GM23338 (cell line): ENCODE data around the gene HSDL1. TPM values are rescaled to one million over a fixed set of nuclear protein-coding genes. Genes with fewer than 3 reads are reported as not detected.

Experiments used
- ATAC-seq: fragments of 200-7000 bp; cut with Tn5 transposase; 3 replicates; pipeline ENCODE4 v1.9.1; 2020
- DNase-seq: peaks from one replicate; pipeline ENCODE4 v3.0.0-alpha.2; 2015; ENCODE audit warnings: low spot score
- H2AFZ ChIP-seq: fragments of 200-600 bp; sonication (generic); 2 replicates; pipeline ENCODE4 v1.8.0; 2016; ENCODE audit warnings: antibody characterized with exemption, mild to moderate bottlenecking, moderate library complexity
- H3F3A ChIP-seq: fragments of 200-600 bp; sonication (generic); replicated peaks from 2 replicates; pipeline ENCODE4 v1.8.0; 2017; ENCODE audit warnings: antibody characterized with exemption, mixed run types, low read depth
- H3K27ac ChIP-seq: fragments of 200-600 bp; sonication (generic); 2 replicates; pipeline ENCODE4 v1.6.1; 2016; ENCODE audit warnings: low read depth
- H3K27me3 ChIP-seq: fragments of 200-600 bp; sonication (generic); 2 replicates; pipeline ENCODE4 v1.8.0; 2016; ENCODE audit warnings: mild to moderate bottlenecking, mixed run types, moderate library complexity; ENCODE audit not compliant: insufficient read depth
- H3K36me3 ChIP-seq: fragments of 200-600 bp; sonication (generic); 2 replicates; pipeline ENCODE4 v1.8.0; 2016; ENCODE audit warnings: mild to moderate bottlenecking; ENCODE audit not compliant: insufficient read depth
- H3K4me1 ChIP-seq: fragments of 200-600 bp; sonication (generic); 2 replicates; pipeline ENCODE4 v1.8.0; 2016; ENCODE audit warnings: mild to moderate bottlenecking, moderate library complexity; ENCODE audit not compliant: insufficient read depth
- H3K4me2 ChIP-seq: fragments of 200-600 bp; sonication (generic); 2 replicates; pipeline ENCODE4 v1.7.1; 2017; ENCODE audit warnings: mixed run types
- H3K4me3 ChIP-seq: fragments of 200-600 bp; sonication (generic); 2 replicates; pipeline ENCODE4 v1.6.1; 2016; ENCODE audit warnings: mixed run types
- H3K79me2 ChIP-seq: fragments of 200-600 bp; sonication (generic); replicated peaks from 2 replicates; pipeline ENCODE4 v1.8.0; 2017; ENCODE audit warnings: mild to moderate bottlenecking; ENCODE audit not compliant: insufficient read depth
- H3K9me2 ChIP-seq: fragments of 200-600 bp; sonication (generic); 2 replicates; pipeline ENCODE4 v1.8.0; 2017; ENCODE audit not compliant: insufficient read depth
- H4K20me1 ChIP-seq: fragments of 200-600 bp; sonication (generic); replicated peaks from 2 replicates; pipeline ENCODE4 v1.8.0; 2017; ENCODE audit warnings: mild to moderate bottlenecking; ENCODE audit not compliant: insufficient read depth
- H3K27ac Mint-ChIP-seq: 2 replicates; pipeline ENCODE4 v1.8.0; 2020; ENCODE audit warnings: inconsistent platforms, mild to moderate bottlenecking, moderate library complexity, mixed read lengths
- H3K27me3 Mint-ChIP-seq: 3 replicates; pipeline ENCODE4 v1.8.0; 2022; ENCODE audit warnings: low read depth, mild to moderate bottlenecking, moderate library complexity, mixed read lengths, inconsistent platforms; ENCODE audit not compliant: insufficient read depth, poor library complexity
- H3K36me3 Mint-ChIP-seq: 3 replicates; pipeline ENCODE4 v1.8.0; 2021; ENCODE audit warnings: low read depth, mild to moderate bottlenecking, inconsistent platforms, moderate library complexity, mixed read lengths
- H3K4me1 Mint-ChIP-seq: 3 replicates; pipeline ENCODE4 v1.8.0; 2020; ENCODE audit warnings: mild to moderate bottlenecking, inconsistent platforms, mixed read lengths
- H3K4me3 Mint-ChIP-seq: 3 replicates; pipeline ENCODE4 v1.8.0; 2021; ENCODE audit warnings: moderate library complexity, mild to moderate bottlenecking, inconsistent platforms, mixed read lengths
- H3K9me3 Mint-ChIP-seq: 3 replicates; pipeline ENCODE4 v1.8.0; 2020; ENCODE audit warnings: moderate library complexity, mild to moderate bottlenecking, inconsistent platforms, mixed read lengths
- CREB1 ChIP-seq: fragments of 250-450 bp; sonication (Bioruptor Pico); IDR thresholded peaks from 2 replicates; pipeline ENCODE4 v1.5.0; 2020; ENCODE audit warnings: low read depth, mild to moderate bottlenecking, moderate library complexity
- EZH2 ChIP-seq: fragments of 200-600 bp; sonication (generic); IDR thresholded peaks from one replicate; pipeline ENCODE4 v1.8.0; 2017; ENCODE audit warnings: antibody characterized with exemption, mild to moderate bottlenecking, low read depth; ENCODE audit not compliant: unreplicated experiment
- EZH2phosphoT487 ChIP-seq: fragments of 200-600 bp; sonication (generic); IDR thresholded peaks from one replicate; pipeline ENCODE4 v1.8.1; 2018; ENCODE audit warnings: antibody characterized with exemption; ENCODE audit not compliant: unreplicated experiment
- JUNB ChIP-seq: IDR thresholded peaks from one replicate; pipeline ENCODE4 v1.6.1; 2016; ENCODE audit warnings: antibody characterized with exemption; ENCODE audit not compliant: unreplicated experiment
- NANOG ChIP-seq: IDR thresholded peaks from 2 replicates; pipeline ENCODE4 v1.6.1; 2016; ENCODE audit warnings: antibody characterized with exemption, borderline replicate concordance
- POLR2AphosphoS5 ChIP-seq: IDR thresholded peaks from 2 replicates; pipeline ENCODE4 v1.6.1; 2016; ENCODE audit warnings: antibody characterized with exemption, low read depth
- STAT1 ChIP-seq: IDR thresholded peaks from one replicate; pipeline ENCODE4 v1.6.1; 2016; ENCODE audit warnings: antibody characterized with exemption; ENCODE audit not compliant: unreplicated experiment
- ZNF114 ChIP-seq: fragments of 250-450 bp; sonication (Bioruptor Pico); IDR thresholded peaks from 2 replicates; pipeline ENCODE4 v1.5.0; 2020; ENCODE audit warnings: mild to moderate bottlenecking, moderate library complexity
- ZNF331 ChIP-seq: fragments of 250-450 bp; sonication (Bioruptor Pico); IDR thresholded peaks from 2 replicates; pipeline ENCODE4 v1.5.0; 2020; ENCODE audit warnings: low read depth, mild to moderate bottlenecking, moderate library complexity
- polyA plus RNA-seq: library from polyadenylated mRNA; unstranded; fragments of >200 nt; fragmentation: Nextera tagmentation; extraction: Ambion mirVana; gene quantifications from 2 replicates; pipeline ENCODE4 v1.2.1, GENCODE V29; 2016
- total RNA-seq: library from RNA; depleted of rRNA; stranded (reverse); fragments of >200 nt; shearing (Covaris generic); gene quantifications from 2 replicates; pipeline ENCODE4 v1.2.3, GENCODE V29; 2014
- TF ChIP-seq, protein P1 (sequence below): IDR thresholded peaks from 2 replicates; pipeline ENCODE4 v1.6.1; 2016; ENCODE audit warnings: antibody characterized with exemption
- TF ChIP-seq, protein P2 (sequence below): IDR thresholded peaks from one replicate; pipeline ENCODE4 v1.6.1; 2018; ENCODE audit warnings: antibody characterized with exemption; ENCODE audit not compliant: unreplicated experiment
- TF ChIP-seq, protein P3 (sequence below), 2 experiments: fragments of 200-600 bp in 1 of 2; sonication (generic) in 1 of 2; conservative IDR thresholded peaks; 2 replicates each; pipeline versions ENCODE4 v1.5.1 to v1.6.1; 2016 to 2017; ENCODE audit warnings: antibody characterized with exemption in 2 of 2, low read depth in 2 of 2, mild to moderate bottlenecking in 2 of 2, moderate library complexity in 1 of 2
- TF ChIP-seq, protein P4 (sequence below): fragments of 250-450 bp; sonication (Bioruptor Pico); IDR thresholded peaks from 2 replicates; pipeline ENCODE4 v1.5.0; 2020; ENCODE audit warnings: mild to moderate bottlenecking, moderate library complexity

HSDL1 gene
- total and polyA plus RNA-seq, 2 experiments from 2014 or later = 16.6 to 46.1 TPM

DNA sequence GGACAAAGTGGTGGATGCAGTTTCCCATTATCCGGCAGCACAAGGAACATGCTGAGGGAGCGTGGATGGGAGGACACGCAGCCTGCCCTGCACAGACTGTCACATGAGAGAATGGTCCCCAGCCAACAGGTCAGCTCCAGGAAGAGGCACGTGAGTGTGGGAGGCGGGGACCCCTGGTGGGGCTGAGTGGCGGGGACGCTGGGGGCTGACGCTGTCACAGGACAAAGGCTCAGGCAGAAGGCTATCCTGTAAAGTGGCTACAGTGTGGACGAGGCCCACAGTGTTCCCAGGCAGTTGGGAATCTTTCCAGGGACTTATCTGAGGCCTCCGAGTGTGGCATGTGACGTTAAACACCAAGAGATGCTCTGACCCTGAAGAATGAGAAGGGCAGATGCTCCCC lies 58.6 kb downstream of the HSDL1 start:
- H3K36me3 ChIP-seq = peaks cover 29% of the 10 kb centered on the region
- Mint-ChIP-seq H3K27me3 (peaks cover 1% of the 10 kb centered on the region), H3K27ac (no peak overlapping the region), H3K4me3 (no peak overlapping the region), H3K36me3 (peaks cover 56% of the 10 kb centered on the region), H3K4me1 (no peaks in the 10 kb centered on the region), H3K9me3 (no peaks in the 10 kb centered on the region)
- no peaks in the 10 kb centered on the region for H3F3A ChIP-seq
- no peaks in the 10 kb centered on the region for H3K79me2 ChIP-seq
- no peak overlapping the region for H3K4me2 ChIP-seq
- DNase-seq (no peak), ATAC-seq (no peak)
- no peak overlapping the region for H3K27ac ChIP-seq
- H3K27me3 ChIP-seq = no peaks in the 10 kb centered on the region
- H3K4me3 ChIP-seq = no peak overlapping the region
- H4K20me1 ChIP-seq = peaks cover 9% of the 10 kb centered on the region
- H3K9me2 ChIP-seq = no peaks in the 10 kb centered on the region
- TF ChIP-seq, protein P1, sequence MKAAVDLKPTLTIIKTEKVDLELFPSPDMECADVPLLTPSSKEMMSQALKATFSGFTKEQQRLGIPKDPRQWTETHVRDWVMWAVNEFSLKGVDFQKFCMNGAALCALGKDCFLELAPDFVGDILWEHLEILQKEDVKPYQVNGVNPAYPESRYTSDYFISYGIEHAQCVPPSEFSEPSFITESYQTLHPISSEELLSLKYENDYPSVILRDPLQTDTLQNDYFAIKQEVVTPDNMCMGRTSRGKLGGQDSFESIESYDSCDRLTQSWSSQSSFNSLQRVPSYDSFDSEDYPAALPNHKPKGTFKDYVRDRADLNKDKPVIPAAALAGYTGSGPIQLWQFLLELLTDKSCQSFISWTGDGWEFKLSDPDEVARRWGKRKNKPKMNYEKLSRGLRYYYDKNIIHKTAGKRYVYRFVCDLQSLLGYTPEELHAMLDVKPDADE = no peak
- TF ChIP-seq, protein P2, sequence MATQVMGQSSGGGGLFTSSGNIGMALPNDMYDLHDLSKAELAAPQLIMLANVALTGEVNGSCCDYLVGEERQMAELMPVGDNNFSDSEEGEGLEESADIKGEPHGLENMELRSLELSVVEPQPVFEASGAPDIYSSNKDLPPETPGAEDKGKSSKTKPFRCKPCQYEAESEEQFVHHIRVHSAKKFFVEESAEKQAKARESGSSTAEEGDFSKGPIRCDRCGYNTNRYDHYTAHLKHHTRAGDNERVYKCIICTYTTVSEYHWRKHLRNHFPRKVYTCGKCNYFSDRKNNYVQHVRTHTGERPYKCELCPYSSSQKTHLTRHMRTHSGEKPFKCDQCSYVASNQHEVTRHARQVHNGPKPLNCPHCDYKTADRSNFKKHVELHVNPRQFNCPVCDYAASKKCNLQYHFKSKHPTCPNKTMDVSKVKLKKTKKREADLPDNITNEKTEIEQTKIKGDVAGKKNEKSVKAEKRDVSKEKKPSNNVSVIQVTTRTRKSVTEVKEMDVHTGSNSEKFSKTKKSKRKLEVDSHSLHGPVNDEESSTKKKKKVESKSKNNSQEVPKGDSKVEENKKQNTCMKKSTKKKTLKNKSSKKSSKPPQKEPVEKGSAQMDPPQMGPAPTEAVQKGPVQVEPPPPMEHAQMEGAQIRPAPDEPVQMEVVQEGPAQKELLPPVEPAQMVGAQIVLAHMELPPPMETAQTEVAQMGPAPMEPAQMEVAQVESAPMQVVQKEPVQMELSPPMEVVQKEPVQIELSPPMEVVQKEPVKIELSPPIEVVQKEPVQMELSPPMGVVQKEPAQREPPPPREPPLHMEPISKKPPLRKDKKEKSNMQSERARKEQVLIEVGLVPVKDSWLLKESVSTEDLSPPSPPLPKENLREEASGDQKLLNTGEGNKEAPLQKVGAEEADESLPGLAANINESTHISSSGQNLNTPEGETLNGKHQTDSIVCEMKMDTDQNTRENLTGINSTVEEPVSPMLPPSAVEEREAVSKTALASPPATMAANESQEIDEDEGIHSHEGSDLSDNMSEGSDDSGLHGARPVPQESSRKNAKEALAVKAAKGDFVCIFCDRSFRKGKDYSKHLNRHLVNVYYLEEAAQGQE = no peak
- TF ChIP-seq STAT1 = no peak
- TF ChIP-seq, protein P3, sequence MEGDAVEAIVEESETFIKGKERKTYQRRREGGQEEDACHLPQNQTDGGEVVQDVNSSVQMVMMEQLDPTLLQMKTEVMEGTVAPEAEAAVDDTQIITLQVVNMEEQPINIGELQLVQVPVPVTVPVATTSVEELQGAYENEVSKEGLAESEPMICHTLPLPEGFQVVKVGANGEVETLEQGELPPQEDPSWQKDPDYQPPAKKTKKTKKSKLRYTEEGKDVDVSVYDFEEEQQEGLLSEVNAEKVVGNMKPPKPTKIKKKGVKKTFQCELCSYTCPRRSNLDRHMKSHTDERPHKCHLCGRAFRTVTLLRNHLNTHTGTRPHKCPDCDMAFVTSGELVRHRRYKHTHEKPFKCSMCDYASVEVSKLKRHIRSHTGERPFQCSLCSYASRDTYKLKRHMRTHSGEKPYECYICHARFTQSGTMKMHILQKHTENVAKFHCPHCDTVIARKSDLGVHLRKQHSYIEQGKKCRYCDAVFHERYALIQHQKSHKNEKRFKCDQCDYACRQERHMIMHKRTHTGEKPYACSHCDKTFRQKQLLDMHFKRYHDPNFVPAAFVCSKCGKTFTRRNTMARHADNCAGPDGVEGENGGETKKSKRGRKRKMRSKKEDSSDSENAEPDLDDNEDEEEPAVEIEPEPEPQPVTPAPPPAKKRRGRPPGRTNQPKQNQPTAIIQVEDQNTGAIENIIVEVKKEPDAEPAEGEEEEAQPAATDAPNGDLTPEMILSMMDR (conservative IDR thresholded peaks at IDR 0.05; ENCODE audit: low read depth in 2 of 2) = no peak
- TF ChIP-seq EZH2phosphoT487 = no peak
- no peak for TF ChIP-seq ZNF331 (CRISPR knock-in tag)
- TF ChIP-seq POLR2AphosphoS5 = no peak
- TF ChIP-seq EZH2 = no peak
- TF ChIP-seq, protein P4, sequence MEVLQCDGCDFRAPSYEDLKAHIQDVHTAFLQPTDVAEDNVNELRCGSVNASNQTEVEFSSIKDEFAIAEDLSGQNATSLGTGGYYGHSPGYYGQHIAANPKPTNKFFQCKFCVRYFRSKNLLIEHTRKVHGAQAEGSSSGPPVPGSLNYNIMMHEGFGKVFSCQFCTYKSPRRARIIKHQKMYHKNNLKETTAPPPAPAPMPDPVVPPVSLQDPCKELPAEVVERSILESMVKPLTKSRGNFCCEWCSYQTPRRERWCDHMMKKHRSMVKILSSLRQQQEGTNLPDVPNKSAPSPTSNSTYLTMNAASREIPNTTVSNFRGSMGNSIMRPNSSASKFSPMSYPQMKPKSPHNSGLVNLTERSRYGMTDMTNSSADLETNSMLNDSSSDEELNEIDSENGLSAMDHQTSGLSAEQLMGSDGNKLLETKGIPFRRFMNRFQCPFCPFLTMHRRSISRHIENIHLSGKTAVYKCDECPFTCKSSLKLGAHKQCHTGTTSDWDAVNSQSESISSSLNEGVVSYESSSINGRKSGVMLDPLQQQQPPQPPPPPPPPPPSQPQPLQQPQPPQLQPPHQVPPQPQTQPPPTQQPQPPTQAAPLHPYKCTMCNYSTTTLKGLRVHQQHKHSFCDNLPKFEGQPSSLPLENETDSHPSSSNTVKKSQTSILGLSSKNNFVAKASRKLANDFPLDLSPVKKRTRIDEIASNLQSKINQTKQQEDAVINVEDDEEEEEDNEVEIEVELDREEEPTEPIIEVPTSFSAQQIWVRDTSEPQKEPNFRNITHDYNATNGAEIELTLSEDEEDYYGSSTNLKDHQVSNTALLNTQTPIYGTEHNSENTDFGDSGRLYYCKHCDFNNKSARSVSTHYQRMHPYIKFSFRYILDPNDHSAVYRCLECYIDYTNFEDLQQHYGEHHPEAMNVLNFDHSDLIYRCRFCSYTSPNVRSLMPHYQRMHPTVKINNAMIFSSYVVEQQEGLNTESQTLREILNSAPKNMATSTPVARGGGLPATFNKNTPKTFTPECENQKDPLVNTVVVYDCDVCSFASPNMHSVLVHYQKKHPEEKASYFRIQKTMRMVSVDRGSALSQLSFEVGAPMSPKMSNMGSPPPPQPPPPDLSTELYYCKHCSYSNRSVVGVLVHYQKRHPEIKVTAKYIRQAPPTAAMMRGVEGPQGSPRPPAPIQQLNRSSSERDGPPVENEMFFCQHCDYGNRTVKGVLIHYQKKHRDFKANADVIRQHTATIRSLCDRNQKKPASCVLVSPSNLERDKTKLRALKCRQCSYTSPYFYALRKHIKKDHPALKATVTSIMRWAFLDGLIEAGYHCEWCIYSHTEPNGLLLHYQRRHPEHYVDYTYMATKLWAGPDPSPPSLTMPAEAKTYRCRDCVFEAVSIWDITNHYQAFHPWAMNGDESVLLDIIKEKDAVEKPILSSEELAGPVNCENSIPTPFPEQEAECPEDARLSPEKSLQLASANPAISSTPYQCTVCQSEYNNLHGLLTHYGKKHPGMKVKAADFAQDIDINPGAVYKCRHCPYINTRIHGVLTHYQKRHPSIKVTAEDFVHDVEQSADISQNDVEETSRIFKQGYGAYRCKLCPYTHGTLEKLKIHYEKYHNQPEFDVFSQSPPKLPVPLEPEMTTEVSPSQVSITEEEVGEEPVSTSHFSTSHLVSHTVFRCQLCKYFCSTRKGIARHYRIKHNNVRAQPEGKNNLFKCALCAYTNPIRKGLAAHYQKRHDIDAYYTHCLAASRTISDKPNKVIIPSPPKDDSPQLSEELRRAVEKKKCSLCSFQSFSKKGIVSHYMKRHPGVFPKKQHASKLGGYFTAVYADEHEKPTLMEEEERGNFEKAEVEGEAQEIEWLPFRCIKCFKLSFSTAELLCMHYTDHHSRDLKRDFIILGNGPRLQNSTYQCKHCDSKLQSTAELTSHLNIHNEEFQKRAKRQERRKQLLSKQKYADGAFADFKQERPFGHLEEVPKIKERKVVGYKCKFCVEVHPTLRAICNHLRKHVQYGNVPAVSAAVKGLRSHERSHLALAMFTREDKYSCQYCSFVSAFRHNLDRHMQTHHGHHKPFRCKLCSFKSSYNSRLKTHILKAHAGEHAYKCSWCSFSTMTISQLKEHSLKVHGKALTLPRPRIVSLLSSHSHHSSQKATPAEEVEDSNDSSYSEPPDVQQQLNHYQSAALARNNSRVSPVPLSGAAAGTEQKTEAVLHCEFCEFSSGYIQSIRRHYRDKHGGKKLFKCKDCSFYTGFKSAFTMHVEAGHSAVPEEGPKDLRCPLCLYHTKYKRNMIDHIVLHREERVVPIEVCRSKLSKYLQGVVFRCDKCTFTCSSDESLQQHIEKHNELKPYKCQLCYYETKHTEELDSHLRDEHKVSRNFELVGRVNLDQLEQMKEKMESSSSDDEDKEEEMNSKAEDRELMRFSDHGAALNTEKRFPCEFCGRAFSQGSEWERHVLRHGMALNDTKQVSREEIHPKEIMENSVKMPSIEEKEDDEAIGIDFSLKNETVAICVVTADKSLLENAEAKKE (CRISPR knock-in tag) = no peak
- TF ChIP-seq ZNF114 = no peak
- TF ChIP-seq JUNB = no peak
- no peak for TF ChIP-seq CREB1
- no peak for TF ChIP-seq NANOG
- H2AFZ ChIP-seq = no peak overlapping the region
- no peaks in the 10 kb centered on the region for H3K4me1 ChIP-seq
